ENCODE data around the gene MICALL2. TPM values are rescaled to one million over a fixed set of nuclear protein-coding genes. Genes with fewer than 3 reads are reported as not detected.

MICALL2 gene
- polyA plus RNA-seq, 2 of the 4 experiments (the other 2 are of a cell fraction): 6.1 to 20.6 TPM

DNA sequence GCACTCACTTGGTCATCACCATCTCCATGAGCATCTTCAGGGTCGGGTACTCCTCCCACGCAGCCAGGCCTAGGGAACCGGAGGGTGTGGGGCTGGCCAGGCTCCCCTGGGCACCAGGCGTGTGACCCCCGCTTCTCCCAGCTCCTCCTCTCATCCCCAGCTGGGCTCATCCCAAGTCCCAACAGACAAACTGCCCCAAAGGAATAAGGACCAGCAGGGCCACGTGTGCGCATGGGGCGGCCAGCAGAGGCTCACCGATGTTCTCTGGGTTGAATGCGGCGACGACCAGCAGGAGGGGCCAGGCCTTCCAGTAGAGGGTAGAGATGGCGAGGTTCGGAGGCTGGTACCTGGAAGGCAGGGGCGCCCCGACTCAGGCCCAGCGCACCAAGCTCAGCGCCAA lies 30.1 kb upstream of the MICALL2 start:
- 95% methylated on average over 18 of the region's 18 CpGs for WGBS (ENCODE audit: missing lambda C conversion rate)
- POLR2A ChIA-PET: no interaction called here
- DNase-seq (ENCODE audit: low read depth in 1 of 2, low spot score in 1 of 2) (no peak), ATAC-seq (no peak), FAIRE-seq (no peak)
- no peaks in the 10 kb centered on the region for H3K4me1 ChIP-seq
- no peaks in the 10 kb centered on the region for H3K9me3 ChIP-seq
- CTCF ChIA-PET: interaction anchor here (0.7 to 10.3 kb wide), 8 partner anchors 11 to 219 kb away, joined by 3 to 103 read pairs (median 4); no protein-coding TSS in a partner anchor
- no peak overlapping the region for H3K27ac ChIP-seq
- H3K4me2 ChIP-seq: no peak overlapping the region
- TF ChIP-seq RARB (CRISPR knock-in tag; IDR thresholded peaks at IDR 0.05) (no peak), NR3C1 (IDR thresholded peaks at IDR 0.05) (no peak), GATA3 (IDR thresholded peaks at IDR 0.05; ENCODE audit: borderline replicate concordance) (no peak), KDM1A (IDR thresholded peaks at IDR 0.05; ENCODE audit: low read depth) (no peak), ZFP36 (IDR thresholded peaks at IDR 0.05; ENCODE audit: borderline replicate concordance, partially characterized antibody) (no peak), RFX5 (IDR thresholded peaks at IDR 0.05) (no peak), EHF (CRISPR knock-in tag; IDR thresholded peaks at IDR 0.05) (no peak), ZSCAN20 (CRISPR knock-in tag; IDR thresholded peaks at IDR 0.05) (no peak), NPAS2 (CRISPR knock-in tag; IDR thresholded peaks at IDR 0.05; ENCODE audit: borderline replicate concordance) (no peak), BHLHE40 (IDR thresholded peaks at IDR 0.05; ENCODE audit: low read depth, low read length) (no peak), HEYL (CRISPR knock-in tag; IDR thresholded peaks at IDR 0.05) (no peak)
- TF ChIP-seq, protein P1, sequence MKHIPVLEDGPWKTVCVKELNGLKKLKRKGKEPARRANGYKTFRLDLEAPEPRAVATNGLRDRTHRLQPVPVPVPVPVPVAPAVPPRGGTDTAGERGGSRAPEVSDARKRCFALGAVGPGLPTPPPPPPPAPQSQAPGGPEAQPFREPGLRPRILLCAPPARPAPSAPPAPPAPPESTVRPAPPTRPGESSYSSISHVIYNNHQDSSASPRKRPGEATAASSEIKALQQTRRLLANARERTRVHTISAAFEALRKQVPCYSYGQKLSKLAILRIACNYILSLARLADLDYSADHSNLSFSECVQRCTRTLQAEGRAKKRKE (CRISPR knock-in tag; IDR thresholded peaks at IDR 0.05; ENCODE audit: low read depth): no peak
- TF ChIP-seq, protein P2, sequence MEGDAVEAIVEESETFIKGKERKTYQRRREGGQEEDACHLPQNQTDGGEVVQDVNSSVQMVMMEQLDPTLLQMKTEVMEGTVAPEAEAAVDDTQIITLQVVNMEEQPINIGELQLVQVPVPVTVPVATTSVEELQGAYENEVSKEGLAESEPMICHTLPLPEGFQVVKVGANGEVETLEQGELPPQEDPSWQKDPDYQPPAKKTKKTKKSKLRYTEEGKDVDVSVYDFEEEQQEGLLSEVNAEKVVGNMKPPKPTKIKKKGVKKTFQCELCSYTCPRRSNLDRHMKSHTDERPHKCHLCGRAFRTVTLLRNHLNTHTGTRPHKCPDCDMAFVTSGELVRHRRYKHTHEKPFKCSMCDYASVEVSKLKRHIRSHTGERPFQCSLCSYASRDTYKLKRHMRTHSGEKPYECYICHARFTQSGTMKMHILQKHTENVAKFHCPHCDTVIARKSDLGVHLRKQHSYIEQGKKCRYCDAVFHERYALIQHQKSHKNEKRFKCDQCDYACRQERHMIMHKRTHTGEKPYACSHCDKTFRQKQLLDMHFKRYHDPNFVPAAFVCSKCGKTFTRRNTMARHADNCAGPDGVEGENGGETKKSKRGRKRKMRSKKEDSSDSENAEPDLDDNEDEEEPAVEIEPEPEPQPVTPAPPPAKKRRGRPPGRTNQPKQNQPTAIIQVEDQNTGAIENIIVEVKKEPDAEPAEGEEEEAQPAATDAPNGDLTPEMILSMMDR (IDR thresholded peaks at IDR 0.05): no peak
- H3K4me3 ChIP-seq: no peak overlapping the region

DNA sequence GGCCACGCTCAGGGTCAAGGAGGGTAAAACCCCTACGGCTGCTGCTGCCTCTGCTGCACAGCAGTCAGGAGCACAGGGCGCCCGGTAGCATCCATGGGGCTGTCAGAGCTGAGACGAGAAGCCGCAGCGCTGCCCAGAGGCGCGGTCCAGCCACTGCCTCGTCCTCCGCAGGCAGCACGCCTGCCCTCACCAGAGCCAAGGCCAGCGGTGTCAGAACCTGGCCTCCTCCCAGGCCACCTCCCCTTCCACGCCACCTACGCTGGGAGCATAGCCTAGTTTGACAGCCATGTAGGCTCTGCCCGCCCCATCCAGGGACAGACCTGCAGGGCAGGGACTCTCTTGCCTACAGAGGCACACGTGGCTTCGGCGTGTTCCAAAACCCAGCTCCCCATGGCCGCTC lies 28.7 kb upstream of the MICALL2 start:
- Histone ChIP-seq H3K9me3 (no peaks in the 10 kb centered on the region), H3K4me2 (no peak overlapping the region), H3K4me1 (no peaks in the 10 kb centered on the region), H3K27ac (no peak overlapping the region), H3K4me3 (no peak overlapping the region)
- TF ChIP-seq, protein P1 (CRISPR knock-in tag; IDR thresholded peaks at IDR 0.05; ENCODE audit: low read depth): no peak
- TF ChIP-seq EHMT2 (IDR thresholded peaks at IDR 0.05; ENCODE audit: low read depth) (no peak), HEYL (CRISPR knock-in tag; IDR thresholded peaks at IDR 0.05) (no peak), NFE2L2 (conservative IDR thresholded peaks at IDR 0.05; ENCODE audit: low read length) (no peak)
- TF ChIP-seq, protein P3, sequence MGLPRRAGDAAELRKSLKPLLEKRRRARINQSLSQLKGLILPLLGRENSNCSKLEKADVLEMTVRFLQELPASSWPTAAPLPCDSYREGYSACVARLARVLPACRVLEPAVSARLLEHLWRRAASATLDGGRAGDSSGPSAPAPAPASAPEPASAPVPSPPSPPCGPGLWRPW (IDR thresholded peaks at IDR 0.05): no peak
- DNase-seq (ENCODE audit: low read depth in 1 of 2, low spot score in 1 of 2) (no peak), FAIRE-seq (no peak), ATAC-seq (no peak)
- ChIA-PET POLR2A (no interaction called here), CTCF (interaction anchor here (1.2 to 10.3 kb wide), 5 partner anchors 10 to 67 kb away, joined by 3 to 103 read pairs (median 5); no protein-coding TSS in a partner anchor)
- 93% methylated on average over 17 of the region's 20 CpGs for WGBS (ENCODE audit: missing lambda C conversion rate)

DNA sequence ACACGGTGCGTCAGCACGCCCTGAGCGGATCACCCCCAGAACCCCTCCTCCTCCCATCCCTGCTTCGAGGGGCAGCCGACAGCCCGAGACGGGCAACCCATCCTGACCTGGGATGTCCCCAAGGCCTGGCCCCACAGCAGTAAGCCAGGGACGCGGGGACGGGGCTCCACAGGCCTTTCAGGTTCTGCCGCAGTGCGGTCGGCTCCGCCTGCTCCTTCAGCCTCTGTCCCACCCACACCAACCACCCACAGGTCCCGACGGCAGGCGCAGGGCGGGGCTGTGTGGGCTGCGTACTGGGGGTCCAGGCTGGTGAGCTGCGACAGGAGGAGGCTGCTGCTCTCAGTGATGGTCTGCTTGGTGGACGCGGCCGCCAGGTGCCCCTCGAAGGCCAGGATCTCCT lies 28.2 kb upstream of the MICALL2 start:
- H3K4me1 ChIP-seq: no peaks in the 10 kb centered on the region

More for the DNA sequence above, 28.2 kb upstream of the MICALL2 start:
- Histone ChIP-seq H3K9me3 (no peaks in the 10 kb centered on the region), H3K27ac (no peak overlapping the region), H3K4me3 (no peak overlapping the region), H3K4me2 (no peak overlapping the region)
- no peak for FAIRE-seq
- DNase-seq (ENCODE audit: low read depth in 1 of 2, low spot score in 1 of 2): no peak
- TF ChIP-seq FOSL2 (IDR thresholded peaks at IDR 0.05): no peak
- TF ChIP-seq FOSL2 (CRISPR knock-in tag; IDR thresholded peaks at IDR 0.05): no peak
- TF ChIP-seq NFE2L2 (conservative IDR thresholded peaks at IDR 0.05; ENCODE audit: low read length): no peak
- no peak for TF ChIP-seq GATA3 (IDR thresholded peaks at IDR 0.05; ENCODE audit: borderline replicate concordance)
- TF ChIP-seq PHF8 (IDR thresholded peaks at IDR 0.05; ENCODE audit: borderline replicate concordance, low read depth): no peak
- no peak for TF ChIP-seq EHMT2 (IDR thresholded peaks at IDR 0.05; ENCODE audit: low read depth)
- no peak for TF ChIP-seq JUN (IDR thresholded peaks at IDR 0.05)
- TF ChIP-seq, protein P4, sequence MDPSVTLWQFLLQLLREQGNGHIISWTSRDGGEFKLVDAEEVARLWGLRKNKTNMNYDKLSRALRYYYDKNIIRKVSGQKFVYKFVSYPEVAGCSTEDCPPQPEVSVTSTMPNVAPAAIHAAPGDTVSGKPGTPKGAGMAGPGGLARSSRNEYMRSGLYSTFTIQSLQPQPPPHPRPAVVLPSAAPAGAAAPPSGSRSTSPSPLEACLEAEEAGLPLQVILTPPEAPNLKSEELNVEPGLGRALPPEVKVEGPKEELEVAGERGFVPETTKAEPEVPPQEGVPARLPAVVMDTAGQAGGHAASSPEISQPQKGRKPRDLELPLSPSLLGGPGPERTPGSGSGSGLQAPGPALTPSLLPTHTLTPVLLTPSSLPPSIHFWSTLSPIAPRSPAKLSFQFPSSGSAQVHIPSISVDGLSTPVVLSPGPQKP (IDR thresholded peaks at IDR 0.05; ENCODE audit: low read depth, low read length): no peak
- ChIA-PET POLR2A (no interaction called here), CTCF (interaction anchor here (1.5 to 10.3 kb wide), 3 partner anchors 11 to 67 kb away, joined by 3 to 103 read pairs (median 5); no protein-coding TSS in a partner anchor)
- no peak for ATAC-seq
- 90% methylated on average over 23 of the region's 25 CpGs for WGBS (ENCODE audit: missing lambda C conversion rate)

Measured in A549 (cell line).